DND-41 (cell line): ENCODE data around the gene AOPEP.
A peak's percentile ranks its signal among the peaks of the same experiment; 100 is the strongest.

ENCODE experiments used
- ATAC-seq: fragments of 200-7000 bp; cut with Tn5 transposase; 3 replicates; pipeline ENCODE4 v1.9.1; 2021; ENCODE audit warnings: low read depth; ENCODE audit not compliant: insufficient read depth
- DNase-seq: peaks from one replicate; pipeline ENCODE4 v3.0.0-alpha.2; 2020
- H2AFZ ChIP-seq: 2 replicates; pipeline ENCODE4 v1.6.0; 2012; ENCODE audit warnings: low read depth, low read length
- H3K27ac ChIP-seq: 2 replicates; pipeline ENCODE4 v1.5.1; 2012; ENCODE audit warnings: low read length, inconsistent platforms
- H3K27me3 ChIP-seq: fragments of 200-600 bp; sonication (generic); 2 replicates; pipeline ENCODE4 v1.6.0; 2012; ENCODE audit warnings: low read length, mild to moderate bottlenecking, inconsistent platforms; ENCODE audit not compliant: insufficient read depth, poor library complexity
- H3K36me3 ChIP-seq: 2 replicates; pipeline ENCODE4 v1.5.1; 2012; ENCODE audit warnings: low read length, inconsistent platforms; ENCODE audit not compliant: insufficient read depth
- H3K4me1 ChIP-seq: 2 replicates; pipeline ENCODE4 v1.5.1; 2012; ENCODE audit warnings: mild to moderate bottlenecking, low read length; ENCODE audit not compliant: insufficient read depth
- H3K4me2 ChIP-seq: 2 replicates; pipeline ENCODE4 v1.6.0; 2012; ENCODE audit warnings: mild to moderate bottlenecking, moderate library complexity, low read length, inconsistent platforms; ENCODE audit not compliant: insufficient read depth
- H3K4me3 ChIP-seq, 2 experiments: fragments of 200-600 bp in 1 of 2; shearing (Covaris generic) in 1 of 2; 2 replicates each; pipeline ENCODE4 v1.5.1; 2012 to 2016; ENCODE audit warnings: inconsistent platforms in 2 of 2, low read length in 2 of 2, mild to moderate bottlenecking in 2 of 2, low read depth in 1 of 2, moderate library complexity in 1 of 2
- H3K79me2 ChIP-seq: 2 replicates; pipeline ENCODE4 v1.6.0; 2012; ENCODE audit warnings: low read length, inconsistent platforms; ENCODE audit not compliant: insufficient read depth
- H3K9ac ChIP-seq: 2 replicates; pipeline ENCODE4 v1.6.0; 2012; ENCODE audit warnings: low read depth, mild to moderate bottlenecking, inconsistent platforms, low read length, moderate library complexity
- H3K9me3 ChIP-seq: 2 replicates; pipeline ENCODE4 v1.5.1; 2012; ENCODE audit warnings: low read length, moderate library complexity, mild to moderate bottlenecking, inconsistent platforms; ENCODE audit not compliant: insufficient read depth, severe bottlenecking
- H4K20me1 ChIP-seq: 2 replicates; pipeline ENCODE4 v1.6.0; 2012; ENCODE audit warnings: low read length; ENCODE audit not compliant: insufficient read depth
- EZH2 ChIP-seq: IDR thresholded peaks from 3 replicates; pipeline ENCODE4 v1.6.1; 2012; ENCODE audit warnings: borderline replicate concordance, low read depth, mild to moderate bottlenecking, moderate library complexity, low read length, inconsistent platforms; ENCODE audit not compliant: severe bottlenecking
- TF ChIP-seq, protein P1 (sequence below): IDR thresholded peaks from 2 replicates; pipeline ENCODE4 v1.5.1; 2012; ENCODE audit warnings: borderline replicate concordance, low read length, moderate library complexity, mild to moderate bottlenecking; ENCODE audit not compliant: poor library complexity, severe bottlenecking; ENCODE audit errors: extremely low read depth

Gene AOPEP, protein sequence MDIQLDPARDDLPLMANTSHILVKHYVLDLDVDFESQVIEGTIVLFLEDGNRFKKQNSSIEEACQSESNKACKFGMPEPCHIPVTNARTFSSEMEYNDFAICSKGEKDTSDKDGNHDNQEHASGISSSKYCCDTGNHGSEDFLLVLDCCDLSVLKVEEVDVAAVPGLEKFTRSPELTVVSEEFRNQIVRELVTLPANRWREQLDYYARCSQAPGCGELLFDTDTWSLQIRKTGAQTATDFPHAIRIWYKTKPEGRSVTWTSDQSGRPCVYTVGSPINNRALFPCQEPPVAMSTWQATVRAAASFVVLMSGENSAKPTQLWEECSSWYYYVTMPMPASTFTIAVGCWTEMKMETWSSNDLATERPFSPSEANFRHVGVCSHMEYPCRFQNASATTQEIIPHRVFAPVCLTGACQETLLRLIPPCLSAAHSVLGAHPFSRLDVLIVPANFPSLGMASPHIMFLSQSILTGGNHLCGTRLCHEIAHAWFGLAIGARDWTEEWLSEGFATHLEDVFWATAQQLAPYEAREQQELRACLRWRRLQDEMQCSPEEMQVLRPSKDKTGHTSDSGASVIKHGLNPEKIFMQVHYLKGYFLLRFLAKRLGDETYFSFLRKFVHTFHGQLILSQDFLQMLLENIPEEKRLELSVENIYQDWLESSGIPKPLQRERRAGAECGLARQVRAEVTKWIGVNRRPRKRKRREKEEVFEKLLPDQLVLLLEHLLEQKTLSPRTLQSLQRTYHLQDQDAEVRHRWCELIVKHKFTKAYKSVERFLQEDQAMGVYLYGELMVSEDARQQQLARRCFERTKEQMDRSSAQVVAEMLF

DNA sequence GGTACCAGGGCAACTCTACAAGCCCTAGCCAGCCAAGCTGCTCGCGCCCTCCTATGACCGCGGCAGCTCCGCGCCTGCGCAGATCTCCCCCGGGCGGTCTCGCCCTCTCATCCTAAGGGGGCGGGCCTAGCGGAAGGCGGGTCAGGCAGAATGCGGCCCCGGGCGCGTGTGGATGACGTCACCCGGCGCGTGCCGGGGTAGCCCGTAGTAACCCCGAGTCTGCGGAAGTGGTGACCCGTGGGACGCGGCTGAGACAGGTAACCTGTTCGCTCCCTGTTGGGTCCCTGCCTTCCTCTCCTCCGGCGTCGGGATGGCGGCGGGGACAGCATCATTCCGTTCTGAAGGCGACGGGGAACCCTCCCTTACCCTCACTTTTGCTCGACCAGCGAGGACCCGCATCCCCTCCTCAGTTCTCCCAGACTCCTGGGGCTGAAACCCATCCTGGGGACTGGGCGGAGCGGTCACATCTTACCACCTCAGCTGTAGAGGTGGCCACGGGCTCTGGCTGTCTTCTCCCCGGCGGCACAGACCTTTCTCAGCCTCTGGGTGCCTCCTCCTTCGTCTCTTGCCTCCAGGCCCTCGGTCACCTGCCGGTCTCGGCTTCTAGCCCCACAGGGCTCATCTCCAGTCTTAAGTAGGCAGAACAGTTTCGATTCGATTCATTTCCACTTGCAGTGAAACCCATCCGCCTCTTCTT, at the start of gene AOPEP:
Gene AOPEP, plus strand, starts transcription at position 205 of the 697 bp plus-strand sequence. CDS start 33,085 bp downstream, outside the sequence.
- ATAC-seq (peak; percentile 93), DNase-seq (peak; percentile 96)
- Histone ChIP-seq H3K9me3 (no peaks in the 10 kb centered on the region), H3K4me2 (peak within 1 kb of the TSS; percentile 70), H3K4me1 (peaks cover 17% of the 10 kb centered on the region), H3K9ac (peak within 1 kb of the TSS; percentile 66), H3K79me2 (peaks cover 18% of the 10 kb centered on the region), H3K36me3 (no peaks in the 10 kb centered on the region), H2AFZ (peak within 1 kb of the TSS; percentile 89), H3K4me3 (peak within 1 kb of the TSS; percentile 41 to 86), H3K27ac (peak within 1 kb of the TSS; percentile 74), H3K27me3 (no peaks in the 10 kb centered on the region), H4K20me1 (no peaks in the 10 kb centered on the region)
- TF ChIP-seq EZH2: no peak
- TF ChIP-seq, protein P1, sequence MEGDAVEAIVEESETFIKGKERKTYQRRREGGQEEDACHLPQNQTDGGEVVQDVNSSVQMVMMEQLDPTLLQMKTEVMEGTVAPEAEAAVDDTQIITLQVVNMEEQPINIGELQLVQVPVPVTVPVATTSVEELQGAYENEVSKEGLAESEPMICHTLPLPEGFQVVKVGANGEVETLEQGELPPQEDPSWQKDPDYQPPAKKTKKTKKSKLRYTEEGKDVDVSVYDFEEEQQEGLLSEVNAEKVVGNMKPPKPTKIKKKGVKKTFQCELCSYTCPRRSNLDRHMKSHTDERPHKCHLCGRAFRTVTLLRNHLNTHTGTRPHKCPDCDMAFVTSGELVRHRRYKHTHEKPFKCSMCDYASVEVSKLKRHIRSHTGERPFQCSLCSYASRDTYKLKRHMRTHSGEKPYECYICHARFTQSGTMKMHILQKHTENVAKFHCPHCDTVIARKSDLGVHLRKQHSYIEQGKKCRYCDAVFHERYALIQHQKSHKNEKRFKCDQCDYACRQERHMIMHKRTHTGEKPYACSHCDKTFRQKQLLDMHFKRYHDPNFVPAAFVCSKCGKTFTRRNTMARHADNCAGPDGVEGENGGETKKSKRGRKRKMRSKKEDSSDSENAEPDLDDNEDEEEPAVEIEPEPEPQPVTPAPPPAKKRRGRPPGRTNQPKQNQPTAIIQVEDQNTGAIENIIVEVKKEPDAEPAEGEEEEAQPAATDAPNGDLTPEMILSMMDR: no peak

DNA sequence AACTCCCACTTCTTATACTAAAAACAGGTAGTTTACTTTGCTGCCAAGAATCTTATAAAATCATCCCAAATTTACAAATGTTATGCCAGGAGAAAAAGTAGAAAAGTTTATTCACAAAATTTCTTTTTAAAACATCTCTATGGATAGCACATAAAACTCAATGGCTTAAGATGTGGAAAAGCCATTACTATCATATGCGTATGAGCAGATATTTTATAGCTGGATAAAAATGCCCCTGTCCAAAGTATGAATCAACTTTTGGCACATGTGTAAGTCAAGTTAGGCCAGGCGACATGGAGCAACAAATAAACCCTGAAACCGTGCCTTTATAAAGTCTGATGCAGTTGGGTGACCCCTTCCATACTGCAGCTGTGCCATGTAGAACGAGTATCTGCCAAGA, 48.6 kb upstream of the AOPEP start:
- DNase-seq: no peak
- ATAC-seq: no peak
- Histone ChIP-seq H3K9ac (no peak overlapping the region), H3K4me2 (no peak overlapping the region), H4K20me1 (no peaks in the 10 kb centered on the region), H3K4me1 (no peaks in the 10 kb centered on the region), H3K27ac (no peak overlapping the region), H3K4me3 (no peak overlapping the region), H2AFZ (no peak overlapping the region), H3K27me3 (peaks cover 8% of the 10 kb centered on the region), H3K9me3 (no peaks in the 10 kb centered on the region), H3K36me3 (no peaks in the 10 kb centered on the region), H3K79me2 (no peaks in the 10 kb centered on the region)
- TF ChIP-seq EZH2: no peak
- TF ChIP-seq, protein P1: no peak

DNA sequence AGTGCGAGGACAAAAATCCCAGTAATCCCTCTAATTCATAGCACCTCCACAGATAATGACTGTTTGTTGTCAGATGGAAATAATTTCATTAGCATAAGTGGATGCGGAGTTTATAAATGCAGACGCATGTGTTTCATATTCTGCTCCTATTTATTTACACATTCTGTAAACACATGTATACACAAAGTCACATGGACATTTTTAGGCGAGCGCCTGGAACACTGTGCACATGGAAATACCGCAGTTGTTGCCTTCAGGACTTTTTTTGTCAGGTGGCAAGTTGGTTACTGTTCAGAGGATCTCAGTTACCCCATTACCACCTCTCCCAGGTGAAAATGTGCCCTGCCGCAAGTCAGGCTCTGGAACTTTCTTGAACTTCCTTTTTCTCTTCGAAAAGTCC, 46.9 kb upstream of the AOPEP start:
- no peaks in the 10 kb centered on the region for H3K79me2 ChIP-seq
- TF ChIP-seq, protein P1: no peak
- TF ChIP-seq EZH2: no peak
- no peaks in the 10 kb centered on the region for H3K9me3 ChIP-seq
- H3K4me1 ChIP-seq: no peaks in the 10 kb centered on the region
- peaks cover 8% of the 10 kb centered on the region for H3K27me3 ChIP-seq
- DNase-seq: no peak
- H3K27ac ChIP-seq: no peak overlapping the region
- H3K4me3 ChIP-seq: no peak overlapping the region
- no peak overlapping the region for H2AFZ ChIP-seq
- no peak overlapping the region for H3K9ac ChIP-seq
- no peaks in the 10 kb centered on the region for H3K36me3 ChIP-seq
- no peaks in the 10 kb centered on the region for H4K20me1 ChIP-seq
- no peak overlapping the region for H3K4me2 ChIP-seq
- ATAC-seq: no peak
